ENCODE measurements around the gene METAP1D.

DNA sequence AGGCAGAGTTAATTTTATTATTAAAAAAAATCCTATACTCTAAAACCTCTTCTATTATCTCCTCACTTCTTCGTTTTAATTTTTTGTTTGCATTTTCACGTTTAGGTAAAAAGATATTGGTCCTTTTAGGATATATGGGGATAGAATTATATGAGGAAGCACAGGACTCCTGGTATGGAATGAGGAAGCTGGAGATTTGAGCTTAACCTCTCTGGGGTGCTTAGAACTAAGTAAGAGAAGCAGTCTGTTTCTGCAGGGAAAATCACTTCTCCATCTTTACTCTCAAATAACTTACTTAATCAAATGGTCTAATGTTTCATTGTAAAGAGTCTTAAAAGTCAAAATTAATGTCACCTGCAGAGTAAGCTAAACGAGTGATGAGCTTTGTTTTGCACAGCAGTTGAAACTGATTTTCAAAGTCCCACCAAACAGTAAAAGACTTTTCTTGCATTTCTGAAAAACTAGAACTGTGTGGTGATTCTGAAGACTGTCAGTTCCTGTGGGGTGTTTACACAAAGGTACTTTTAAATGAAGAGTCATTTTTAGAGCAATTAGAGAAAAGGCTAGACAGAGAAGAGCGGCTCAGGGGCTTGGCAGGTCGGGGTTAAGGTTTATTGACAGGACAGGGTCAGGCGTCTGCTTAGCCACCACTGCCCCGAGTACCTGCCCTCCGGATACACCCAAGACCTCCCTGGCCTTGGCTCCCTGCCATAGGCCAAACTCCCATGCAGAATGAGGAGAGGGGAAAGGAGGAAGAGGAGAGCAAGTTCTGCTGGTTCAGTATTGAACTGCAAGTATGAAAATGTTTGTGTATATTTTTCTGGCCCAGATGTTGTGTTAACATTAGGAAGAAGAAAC is 21.6 kb downstream of the METAP1D start:
- TF ChIP-seq, protein P1, sequence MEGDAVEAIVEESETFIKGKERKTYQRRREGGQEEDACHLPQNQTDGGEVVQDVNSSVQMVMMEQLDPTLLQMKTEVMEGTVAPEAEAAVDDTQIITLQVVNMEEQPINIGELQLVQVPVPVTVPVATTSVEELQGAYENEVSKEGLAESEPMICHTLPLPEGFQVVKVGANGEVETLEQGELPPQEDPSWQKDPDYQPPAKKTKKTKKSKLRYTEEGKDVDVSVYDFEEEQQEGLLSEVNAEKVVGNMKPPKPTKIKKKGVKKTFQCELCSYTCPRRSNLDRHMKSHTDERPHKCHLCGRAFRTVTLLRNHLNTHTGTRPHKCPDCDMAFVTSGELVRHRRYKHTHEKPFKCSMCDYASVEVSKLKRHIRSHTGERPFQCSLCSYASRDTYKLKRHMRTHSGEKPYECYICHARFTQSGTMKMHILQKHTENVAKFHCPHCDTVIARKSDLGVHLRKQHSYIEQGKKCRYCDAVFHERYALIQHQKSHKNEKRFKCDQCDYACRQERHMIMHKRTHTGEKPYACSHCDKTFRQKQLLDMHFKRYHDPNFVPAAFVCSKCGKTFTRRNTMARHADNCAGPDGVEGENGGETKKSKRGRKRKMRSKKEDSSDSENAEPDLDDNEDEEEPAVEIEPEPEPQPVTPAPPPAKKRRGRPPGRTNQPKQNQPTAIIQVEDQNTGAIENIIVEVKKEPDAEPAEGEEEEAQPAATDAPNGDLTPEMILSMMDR (IDR thresholded peaks at IDR 0.05), result no peak
- TF ChIP-seq POLR2A (IDR thresholded peaks at IDR 0.05), result no peak
- no peak for TF ChIP-seq POLR2AphosphoS5 (IDR thresholded peaks at IDR 0.05)

Measured in prostate gland (tissue), 2 donors.